ENCODE data around the gene AGK. TPM values are rescaled to one million over a fixed set of nuclear protein-coding genes. Genes with fewer than 3 reads are reported as not detected.

Gene AGK
- total and polyA plus RNA-seq, 2 of the 8 experiments (the other 6 are each of a cell fraction or from before 2014, with no cell fraction given), result 25.8 to 34.0 TPM

Other genes with a start within 250 kb of the AGK start
- 26.8 and 27.1 TPM in 2 replicates for gene DENND11, start 150.8 kb downstream of the AGK start, total RNA-seq (2021; fragmentation: NEBNext Ultra II Directional; extraction: Animal tissue kit (Norgen Biotek cat#: 25700))
- 8.0 and 9.3 TPM in 2 replicates for gene DENND11, start 150.8 kb downstream of the AGK start, polyA plus RNA-seq (2011; rRNA removed)
- gene WEE2, start 156.9 kb downstream of the AGK start, total RNA-seq (2021; fragmentation: NEBNext Ultra II Directional; extraction: Animal tissue kit (Norgen Biotek cat#: 25700)), result not detected in 2 replicates
- 0.02 TPM in 1 of 2 replicates, not detected in the other for gene WEE2, start 156.9 kb downstream of the AGK start, polyA plus RNA-seq (2011; rRNA removed)
- 254 and 259 TPM in 2 replicates for gene SSBP1, start 186.9 kb downstream of the AGK start, total RNA-seq (2021; fragmentation: NEBNext Ultra II Directional; extraction: Animal tissue kit (Norgen Biotek cat#: 25700))
- gene SSBP1, start 186.9 kb downstream of the AGK start, polyA plus RNA-seq (2011; rRNA removed), result 65.7 and 136 TPM in 2 replicates
- 0.59 and 0.99 TPM in 2 replicates for gene TAS2R3, start 212.7 kb downstream of the AGK start, total RNA-seq (2021; fragmentation: NEBNext Ultra II Directional; extraction: Animal tissue kit (Norgen Biotek cat#: 25700))
- gene TAS2R3, start 212.7 kb downstream of the AGK start, polyA plus RNA-seq (2011; rRNA removed), result 0.48 and 0.49 TPM in 2 replicates
- gene TAS2R4, start 225.3 kb downstream of the AGK start, total RNA-seq (2021; fragmentation: NEBNext Ultra II Directional; extraction: Animal tissue kit (Norgen Biotek cat#: 25700)), result 1.3 TPM in 2 replicates
- 0.86 and 0.88 TPM in 2 replicates for gene TAS2R4, start 225.3 kb downstream of the AGK start, polyA plus RNA-seq (2011; rRNA removed)
- 0.84 and 1.5 TPM in 2 replicates for gene TAS2R5, start 238.8 kb downstream of the AGK start, total RNA-seq (2021; fragmentation: NEBNext Ultra II Directional; extraction: Animal tissue kit (Norgen Biotek cat#: 25700))
- 3.9 and 6.2 TPM in 2 replicates for gene TAS2R5, start 238.8 kb downstream of the AGK start, polyA plus RNA-seq (2011; rRNA removed)